A549 (cell line): ENCODE results near the gene CEPT1. TPM values are rescaled to one million over a fixed set of nuclear protein-coding genes. Genes with fewer than 3 reads are reported as not detected.
A peak's percentile ranks its signal among the peaks of the same experiment; 100 is the strongest.

ENCODE experiments used
- ATAC-seq, 2 experiments: fragments of 200-7000 bp in 1 of 2; fragments of >200 bp in 1 of 2; cut with Nextera tagmentation in 1 of 2; cut with Tn5 transposase in 1 of 2; 3 replicates each; pipeline versions ENCODE4 v1.8.0 to v1.9.1; 2018 to 2020; ENCODE audit warnings: mild to moderate bottlenecking in 1 of 2, moderate library complexity in 1 of 2
- CTCF ChIA-PET: fragments of 300-600 bp; sonication (Branson Sonifier 250); formaldehyde crosslinking; extraction: SDS; loops from one replicate; lab custom pipeline; 2021; ENCODE audit warnings: antibody characterized with exemption, inconsistent platforms; lab: Yijun Ruan, JAX
- POLR2A ChIA-PET: fragments of 350-600 bp; formaldehyde crosslinking; extraction: SDS; loops from one replicate; lab custom pipeline; 2021; ENCODE audit warnings: antibody characterized with exemption, inconsistent platforms; lab: Yijun Ruan, JAX
- DNase-seq, 2 experiments: peaks; one replicate each; pipeline versions ENCODE4 v3.0.0 to v3.0.0-alpha.2; 2011 to 2016; ENCODE audit warnings: low read depth in 1 of 2, low spot score in 1 of 2
- FAIRE-seq: peaks from 2 replicates; lab custom pipeline; 2011; peaks lifted over from hg19 to GRCh38; lab: Jason Lieb, UNC
- H3K27ac ChIP-seq, 2 experiments: fragments of >200 bp; sonication (Bioruptor Twin); formaldehyde crosslinking; 3 replicates each; pipeline ENCODE4 v1.5.1; 2016 to 2017
- H3K4me1 ChIP-seq: fragments of >200 bp; sonication (Bioruptor Twin); formaldehyde crosslinking; 3 replicates; pipeline ENCODE4 v1.6.1; 2016
- H3K4me2 ChIP-seq: fragments of >200 bp; sonication (Bioruptor Twin); formaldehyde crosslinking; 3 replicates; pipeline ENCODE4 v1.6.1; 2016
- H3K4me3 ChIP-seq: fragments of >200 bp; sonication (Bioruptor Twin); formaldehyde crosslinking; 3 replicates; pipeline ENCODE4 v1.5.1; 2016
- H3K9me3 ChIP-seq: fragments of >200 bp; sonication (Bioruptor Twin); formaldehyde crosslinking; 3 replicates; pipeline ENCODE4 v1.6.1; 2016
- ATOH8 ChIP-seq: fragments of 250-450 bp; sonication (Bioruptor Pico); IDR thresholded peaks from 2 replicates; pipeline ENCODE4 v1.5.0; 2020; ENCODE audit warnings: low read depth, mild to moderate bottlenecking, moderate library complexity
- BHLHE40 ChIP-seq: IDR thresholded peaks from 2 replicates; pipeline ENCODE4 v1.6.1; 2012; ENCODE audit warnings: low read depth, low read length, inconsistent platforms
- CBX2 ChIP-seq: fragments of 200-600 bp; sonication (generic); IDR thresholded peaks from 2 replicates; pipeline ENCODE4 v1.6.1; 2016; ENCODE audit warnings: low read depth, mild to moderate bottlenecking, borderline replicate concordance
- CEBPB ChIP-seq, 2 experiments: fragments of >200 bp in 1 of 2; sonication (Bioruptor Twin) in 1 of 2; formaldehyde crosslinking in 1 of 2; IDR thresholded peaks; 2 replicates each; pipeline ENCODE4 v1.6.1; 2012 to 2016
- CHD4 ChIP-seq: fragments of 200-600 bp; sonication (generic); IDR thresholded peaks from 2 replicates; pipeline ENCODE4 v1.6.1; 2016; ENCODE audit warnings: antibody characterized with exemption, mild to moderate bottlenecking, borderline replicate concordance
- FOSB ChIP-seq: fragments of 250-450 bp; sonication (Bioruptor Pico); IDR thresholded peaks from 2 replicates; pipeline ENCODE4 v1.5.0; 2020; ENCODE audit warnings: mild to moderate bottlenecking, moderate library complexity
- FOSL2 ChIP-seq, 2 experiments: fragments of 450-650 bp in 1 of 2; fragments of >200 bp in 1 of 2; sonication (Bioruptor Twin) in 1 of 2; formaldehyde crosslinking; IDR thresholded peaks; 2 replicates each; pipeline versions ENCODE4 v1.5.0 to v1.6.1; 2016 to 2020; ENCODE audit warnings: mild to moderate bottlenecking in 1 of 2, moderate library complexity in 1 of 2
- FOXS1 ChIP-seq: fragments of 250-450 bp; sonication (Bioruptor Pico); IDR thresholded peaks from 2 replicates; pipeline ENCODE4 v1.5.0; 2020; ENCODE audit warnings: mild to moderate bottlenecking, moderate library complexity
- HDAC2 ChIP-seq: fragments of 200-600 bp; sonication (generic); IDR thresholded peaks from 2 replicates; pipeline ENCODE4 v1.6.1; 2016
- HES2 ChIP-seq: fragments of >200 bp; sonication (Bioruptor Twin); formaldehyde crosslinking; IDR thresholded peaks from 2 replicates; pipeline ENCODE4 v1.6.1; 2016
- HMGXB4 ChIP-seq: fragments of 250-450 bp; sonication (Bioruptor Pico); IDR thresholded peaks from 2 replicates; pipeline ENCODE4 v1.5.0; 2021; ENCODE audit warnings: mild to moderate bottlenecking, moderate library complexity, borderline replicate concordance
- HOXB5 ChIP-seq: fragments of 250-450 bp; sonication (Bioruptor Pico); IDR thresholded peaks from 2 replicates; pipeline ENCODE4 v1.5.0; 2020; ENCODE audit warnings: mild to moderate bottlenecking, moderate library complexity
- JUN ChIP-seq, 2 experiments: fragments of >200 bp; sonication (Bioruptor Twin); formaldehyde crosslinking; IDR thresholded peaks; 2 replicates in 1 of 2; 3 replicates in 1 of 2; pipeline ENCODE4 v1.6.1; 2016 to 2017
- KDM1A ChIP-seq: fragments of 200-600 bp; sonication (generic); IDR thresholded peaks from 2 replicates; pipeline ENCODE4 v1.6.1; 2016; ENCODE audit warnings: low read depth, mild to moderate bottlenecking
- MAX ChIP-seq: IDR thresholded peaks from 2 replicates; pipeline ENCODE4 v1.6.1; 2012
- MYC ChIP-seq: IDR thresholded peaks from 2 replicates; pipeline ENCODE4 v1.6.1; 2012; ENCODE audit warnings: mild to moderate bottlenecking, inconsistent platforms, low read length, improper control_type of control experiment, borderline replicate concordance
- NFE2L2 ChIP-seq: fragments of 150-350 bp; conservative IDR thresholded peaks from 2 replicates; pipeline ENCODE4 v1.6.1; 2014; ENCODE audit warnings: low read length
- NPAS2 ChIP-seq: fragments of 250-450 bp; sonication (Bioruptor Pico); IDR thresholded peaks from 2 replicates; pipeline ENCODE4 v1.8.0; 2022; ENCODE audit warnings: mild to moderate bottlenecking, moderate library complexity, borderline replicate concordance
- NR3C1 ChIP-seq: fragments of >200 bp; sonication (Bioruptor Twin); formaldehyde crosslinking; IDR thresholded peaks from 3 replicates; pipeline ENCODE4 v1.6.1; 2017
- PBX3 ChIP-seq: IDR thresholded peaks from 2 replicates; pipeline ENCODE4 v1.6.1; 2012
- RAD21 ChIP-seq, 2 experiments: fragments of >200 bp in 1 of 2; sonication (Bioruptor Twin) in 1 of 2; formaldehyde crosslinking in 1 of 2; IDR thresholded peaks in 1 of 2; conservative IDR thresholded peaks in 1 of 2; 2 replicates in 1 of 2; 3 replicates in 1 of 2; pipeline ENCODE4 v1.6.1; 2012 to 2018; ENCODE audit warnings: inconsistent platforms in 1 of 2
- REST ChIP-seq: fragments of 200-600 bp; sonication (generic); IDR thresholded peaks from 2 replicates; pipeline ENCODE4 v1.6.1; 2016; ENCODE audit warnings: antibody characterized with exemption, mild to moderate bottlenecking, moderate library complexity
- RFX5 ChIP-seq: fragments of 450-650 bp; IDR thresholded peaks from 2 replicates; pipeline ENCODE4 v1.7.1; 2014; ENCODE audit warnings: antibody characterized with exemption, mild to moderate bottlenecking, moderate library complexity
- RNF2 ChIP-seq: fragments of 200-600 bp; sonication (generic); IDR thresholded peaks from 2 replicates; pipeline ENCODE4 v1.6.1; 2016; ENCODE audit warnings: low read depth, mild to moderate bottlenecking, antibody characterized with exemption, moderate library complexity, borderline replicate concordance
- SMC3 ChIP-seq: fragments of >200 bp; sonication (Bioruptor Twin); formaldehyde crosslinking; IDR thresholded peaks from 3 replicates; pipeline ENCODE4 v1.6.1; 2018; ENCODE audit warnings: inconsistent platforms
- TFCP2L1 ChIP-seq: fragments of 250-450 bp; sonication (Bioruptor Pico); IDR thresholded peaks from 2 replicates; pipeline ENCODE4 v1.5.0; 2021; ENCODE audit warnings: mild to moderate bottlenecking
- TP53 ChIP-seq: fragments of 250-450 bp; sonication (Bioruptor Pico); IDR thresholded peaks from 2 replicates; pipeline ENCODE4 v1.5.0; 2021; ENCODE audit warnings: mild to moderate bottlenecking, moderate library complexity
- ZFP36 ChIP-seq: fragments of 450-650 bp; IDR thresholded peaks from 2 replicates; pipeline ENCODE4 v1.6.1; 2014; ENCODE audit warnings: borderline replicate concordance; ENCODE audit not compliant: partially characterized antibody
- ZSCAN20 ChIP-seq: fragments of 250-450 bp; sonication (Bioruptor Pico); IDR thresholded peaks from 2 replicates; pipeline ENCODE4 v1.8.0; 2022; ENCODE audit warnings: mild to moderate bottlenecking, moderate library complexity
- WGBS: methylation state at CpG from one replicate; pipeline ENCODE4 v1.1.6; 2017; ENCODE audit errors: missing lambda C conversion rate; 5-methylcytosine and 5-hydroxymethylcytosine counted together
- polyA minus RNA-seq: library from RNA; depleted of rRNA, polyadenylated mRNA; stranded (reverse); fragments of >200 nt; gene quantifications from 2 replicates; pipeline ENCODE4 v1.2.3, GENCODE V29; 2011; rRNA and poly(A)+ RNA removed
- polyA plus RNA-seq, 4 experiments: library from polyadenylated mRNA; depleted of rRNA in 3 of 4; stranded (reverse); fragments of >200 nt; fragmentation: RNase III in 1 of 4; extraction: RNeasy Plus Mini Kit Qiagen cat#74134 plus additional on column Dnase treatment in 1 of 4; gene quantifications; 2 replicates in 3 of 4; 3 replicates in 1 of 4; pipeline ENCODE4 v1.2.3, GENCODE V29; 2011 to 2017

CEPT1 gene
- polyA plus RNA-seq (2011; rRNA removed) = 26.2 and 26.9 TPM in 2 replicates
- 3.8 and 4.6 TPM in 2 replicates for polyA plus RNA-seq (2012; cell fraction: cytosol; rRNA removed)
- 5.8 and 8.7 TPM in 2 replicates for polyA plus RNA-seq (2012; cell fraction: nucleus; rRNA removed)
- polyA plus RNA-seq (2017; fragmentation: RNase III; extraction: RNeasy Plus Mini Kit Qiagen cat#74134 plus additional on column Dnase treatment) = 11.8 to 12.4 TPM (median 12.3 TPM) in 3 replicates
- 17.5 and 21.4 TPM in 2 replicates for polyA minus RNA-seq

- Histone ChIP-seq H3K4me2 (peak within 1 kb of the TSS; percentile 76), H3K9me3 (no peaks in the 10 kb centered on the region), H3K4me3 (peak within 1 kb of the TSS; percentile 65), H3K27ac (peak within 1 kb of the TSS; percentile 87 to 99), H3K4me1 (peaks cover 15% of the 10 kb centered on the region; the same call in 2 of the 3 replicates)
- WGBS = 0% methylated on average over 9 of the region's 68 CpGs
- FAIRE-seq (no peak), ATAC-seq (peak; percentile 82 to 88), DNase-seq (peak; percentile 71 to 94)
- CTCF ChIA-PET = no interaction called here
- POLR2A ChIA-PET = interaction anchor here (1.0 to 1.6 kb wide), 4 partner anchors 10 to 206 kb away, joined by 3 to 5 read pairs (median 4); partner anchors contain the start of gene LRIF1
- TF ChIP-seq HOXB5 (CRISPR knock-in tag) (no peak), REST (no peak), CBX2 (no peak), RNF2 (no peak), FOSB (CRISPR knock-in tag) (no peak), CHD4 (no peak), MYC (0 out of 2 replicates have a peak, but pooled peaks have one; percentile 15), ZSCAN20 (CRISPR knock-in tag) (no peak), JUN (IDR thresholded peaks at IDR 0.05) (peak in 1 of 2 experiments; percentile 35; a peak in 1 of 5 replicates), ZFP36 (no peak), HMGXB4 (CRISPR knock-in tag) (no peak), BHLHE40 (no peak), TFCP2L1 (CRISPR knock-in tag) (no peak), KDM1A (no peak), ATOH8 (CRISPR knock-in tag) (no peak), HES2 (no peak), SMC3 (no peak), NPAS2 (CRISPR knock-in tag) (no peak), FOSL2 (IDR thresholded peaks at IDR 0.05) (no peak), FOSL2 (CRISPR knock-in tag; IDR thresholded peaks at IDR 0.05) (no peak), NR3C1 (no peak), HDAC2 (no peak), CEBPB (IDR thresholded peaks at IDR 0.05) (no peak), NFE2L2 (no peak), RFX5 (no peak), MAX (no peak), FOXS1 (CRISPR knock-in tag) (no peak), TP53 (no peak), RAD21 (conservative IDR thresholded peaks at IDR 0.05 in 1 of 2, IDR thresholded peaks at IDR 0.05 in 1 of 2) (no peak), PBX3 (no peak)
Observed at GRCh38 chr1:111139956-111140679, at the start of gene CEPT1, which contains the start of gene DRAM2. Gene CEPT1 (plus strand): TSS chr1:111140223. CDS start chr1:111147715, 7,492 bp downstream. Gene DRAM2 (minus strand): TSS chr1:111140093. CDS start chr1:111131554, 8,539 bp downstream.
